ENCODE measurements around the gene OR52I1.

The OR52I1 gene, protein sequence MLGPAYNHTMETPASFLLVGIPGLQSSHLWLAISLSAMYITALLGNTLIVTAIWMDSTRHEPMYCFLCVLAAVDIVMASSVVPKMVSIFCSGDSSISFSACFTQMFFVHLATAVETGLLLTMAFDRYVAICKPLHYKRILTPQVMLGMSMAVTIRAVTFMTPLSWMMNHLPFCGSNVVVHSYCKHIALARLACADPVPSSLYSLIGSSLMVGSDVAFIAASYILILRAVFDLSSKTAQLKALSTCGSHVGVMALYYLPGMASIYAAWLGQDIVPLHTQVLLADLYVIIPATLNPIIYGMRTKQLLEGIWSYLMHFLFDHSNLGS
- 0 reads per million in 3 donors for total RNA-seq

GRCh38 chr11:4593739-4594138 lies at the start of gene OR52I1:
Gene OR52I1, plus strand, starts transcription at chr11:4594039. Its CDS starts 0 bp downstream, at chr11:4594039.
- Histone ChIP-seq H3K27me3 (replicated peaks; ENCODE audit: control insufficient read depth, insufficient read depth, low read length, poor library complexity, severe bottlenecking) (no peaks in the 10 kb centered on the region), H3K4me1 (ENCODE audit: control insufficient read depth, insufficient read depth, low read length, poor library complexity, severe bottlenecking) (no peaks in the 10 kb centered on the region), H3K9me3 (ENCODE audit: control insufficient read depth, low read length) (no peaks in the 10 kb centered on the region), H3K36me3 (ENCODE audit: control insufficient read depth, insufficient read depth, low read length) (no peaks in the 10 kb centered on the region), H3K27ac (ENCODE audit: insufficient read depth, low read length, poor library complexity, severe bottlenecking) (no peak within 1 kb of the TSS), H3K4me3 (ENCODE audit: insufficient read depth, low read depth, low read length, poor library complexity, severe bottlenecking) (no peak within 1 kb of the TSS)
- DNase-seq, result no peak

DNA sequence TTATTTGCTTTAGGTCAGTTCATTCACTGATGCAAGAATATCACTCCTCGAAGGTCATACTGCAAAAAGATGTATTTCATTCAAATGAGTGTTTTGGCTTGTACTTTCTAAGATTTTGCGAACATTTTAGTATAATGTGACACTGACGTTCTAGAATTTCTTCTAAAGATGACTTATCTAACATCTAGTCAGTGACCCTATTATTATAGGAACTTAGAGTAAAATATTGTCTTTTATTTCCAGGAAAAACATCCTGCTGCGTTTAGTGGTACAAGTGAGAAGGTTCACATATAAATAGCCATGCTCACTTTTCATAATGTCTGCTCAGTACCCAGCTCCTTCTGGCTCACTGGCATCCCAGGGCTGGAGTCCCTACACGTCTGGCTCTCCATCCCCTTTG lies 48.9 kb upstream of the OR52I1 start, which contains the start of gene OR52M1:
OR52M1 (plus strand) TSS at position 301 of the 400 bp plus-strand sequence; CDS start at position 301, 0 bp downstream.
- Histone ChIP-seq H3K4me3 (ENCODE audit: insufficient read depth, low read depth, low read length, poor library complexity, severe bottlenecking) (no peak within 1 kb of the TSS), H3K36me3 (ENCODE audit: control insufficient read depth, insufficient read depth, low read length) (no peaks in the 10 kb centered on the region), H3K4me1 (ENCODE audit: control insufficient read depth, insufficient read depth, low read length, poor library complexity, severe bottlenecking) (no peaks in the 10 kb centered on the region), H3K9me3 (ENCODE audit: control insufficient read depth, low read length) (no peaks in the 10 kb centered on the region), H3K27ac (ENCODE audit: insufficient read depth, low read length, poor library complexity, severe bottlenecking) (no peak within 1 kb of the TSS), H3K27me3 (replicated peaks; ENCODE audit: control insufficient read depth, insufficient read depth, low read length, poor library complexity, severe bottlenecking) (no peaks in the 10 kb centered on the region)
- no peak for DNase-seq

- H3K36me3 ChIP-seq (ENCODE audit: control insufficient read depth, insufficient read depth, low read length), result no peaks in the 10 kb centered on the region
- no peak overlapping the region for H3K4me3 ChIP-seq (ENCODE audit: insufficient read depth, low read depth, low read length, poor library complexity, severe bottlenecking)
- H3K9me3 ChIP-seq (ENCODE audit: control insufficient read depth, low read length), result no peaks in the 10 kb centered on the region
- no peak overlapping the region for H3K27ac ChIP-seq (ENCODE audit: insufficient read depth, low read length, poor library complexity, severe bottlenecking)
- H3K27me3 ChIP-seq (replicated peaks; ENCODE audit: control insufficient read depth, insufficient read depth, low read length, poor library complexity, severe bottlenecking), result no peaks in the 10 kb centered on the region
- no peak for DNase-seq
- no peaks in the 10 kb centered on the region for H3K4me1 ChIP-seq (ENCODE audit: control insufficient read depth, insufficient read depth, low read length, poor library complexity, severe bottlenecking)
Measured at GRCh38 chr11:4546878-4547277, 47.0 kb upstream of the OR52I1 start.

- no peak overlapping the region for H3K4me3 ChIP-seq (ENCODE audit: insufficient read depth, low read depth, low read length, poor library complexity, severe bottlenecking)
- no peaks in the 10 kb centered on the region for H3K36me3 ChIP-seq (ENCODE audit: control insufficient read depth, insufficient read depth, low read length)
- H3K4me1 ChIP-seq (ENCODE audit: control insufficient read depth, insufficient read depth, low read length, poor library complexity, severe bottlenecking), result no peaks in the 10 kb centered on the region
- H3K27ac ChIP-seq (ENCODE audit: insufficient read depth, low read length, poor library complexity, severe bottlenecking), result no peak overlapping the region
- no peaks in the 10 kb centered on the region for H3K9me3 ChIP-seq (ENCODE audit: control insufficient read depth, low read length)
- no peaks in the 10 kb centered on the region for H3K27me3 ChIP-seq (replicated peaks; ENCODE audit: control insufficient read depth, insufficient read depth, low read length, poor library complexity, severe bottlenecking)
- no peak for DNase-seq
Measured at GRCh38 chr11:4547416-4547815, 46.4 kb upstream of the OR52I1 start.

DNA sequence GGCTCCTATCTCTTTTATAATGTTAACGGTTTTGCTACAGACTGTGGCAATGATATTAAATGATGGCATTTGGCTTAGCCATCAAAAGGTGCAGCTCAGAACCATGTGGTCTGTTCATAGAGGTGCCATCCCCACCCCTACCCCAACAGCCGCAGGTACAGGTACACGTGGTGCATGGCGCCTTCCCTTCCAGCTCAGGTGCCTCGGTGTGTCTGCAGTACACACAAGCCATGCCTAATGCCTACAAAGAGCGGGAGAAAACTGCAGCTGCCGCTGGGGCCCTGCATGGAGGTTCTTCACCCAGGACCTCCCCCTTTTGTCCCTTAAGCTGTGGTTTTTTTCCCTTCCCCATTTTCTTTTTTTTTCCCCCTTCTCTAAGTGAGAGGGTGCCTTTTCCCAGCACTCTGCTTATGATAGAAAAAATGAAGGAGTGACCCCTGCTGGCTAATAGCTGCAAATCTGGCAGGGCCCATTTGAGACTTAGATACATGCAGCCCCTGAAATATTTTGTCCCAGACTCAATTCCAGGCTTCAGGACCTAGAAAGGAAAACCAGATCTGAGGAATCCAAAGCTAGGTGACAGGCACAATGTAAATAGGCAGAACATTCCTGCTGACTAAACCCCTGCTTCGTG lies 42.4 kb upstream of the OR52I1 start:
- H3K27me3 ChIP-seq (replicated peaks; ENCODE audit: control insufficient read depth, insufficient read depth, low read length, poor library complexity, severe bottlenecking), result no peaks in the 10 kb centered on the region
- no peak overlapping the region for H3K27ac ChIP-seq (ENCODE audit: insufficient read depth, low read length, poor library complexity, severe bottlenecking)
- no peak for DNase-seq

DNA sequence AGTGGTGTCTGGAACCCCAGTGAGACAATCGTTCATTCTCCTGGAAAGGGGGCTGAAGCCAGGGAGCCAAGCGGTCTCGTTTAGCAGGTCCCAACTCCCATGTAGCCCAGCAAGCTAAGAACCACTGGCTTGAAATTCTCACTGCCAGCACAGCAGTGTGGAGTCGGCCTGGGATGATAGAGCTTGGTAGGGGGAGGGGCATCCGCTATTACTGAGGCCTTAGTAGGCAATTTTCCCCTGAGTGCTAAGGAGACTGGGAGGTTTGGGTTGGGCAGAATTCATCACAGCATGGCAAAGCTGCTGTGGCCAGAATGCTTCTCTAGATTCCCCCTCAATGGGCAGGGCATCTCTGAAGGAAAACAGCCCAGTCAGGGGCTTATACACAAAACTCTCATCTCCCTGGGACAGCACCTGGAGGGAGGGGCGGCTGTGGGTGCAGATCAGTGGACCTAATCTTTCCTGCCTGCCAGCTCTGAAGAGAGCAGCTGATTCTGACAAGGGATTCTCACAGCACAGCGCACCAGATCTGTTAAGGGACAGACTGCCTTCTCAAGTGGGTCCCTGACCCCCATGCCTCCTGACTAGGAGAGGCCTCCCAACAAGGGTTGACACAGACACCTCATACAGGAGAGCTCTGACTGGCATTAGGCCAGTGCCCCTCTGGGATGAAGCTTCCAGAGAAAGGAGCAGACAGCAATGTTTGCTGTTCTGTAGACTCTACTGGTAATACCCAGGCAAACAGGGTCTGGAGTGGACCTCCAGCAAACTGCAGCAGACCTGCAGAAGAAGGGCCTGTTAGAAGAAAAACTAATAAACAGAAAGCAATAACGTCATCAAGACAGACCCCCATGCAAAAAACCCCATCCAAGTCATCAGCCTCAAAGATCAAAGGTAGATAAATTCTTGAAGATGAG lies 34.1 kb upstream of the OR52I1 start:
- Histone ChIP-seq H3K4me3 (ENCODE audit: insufficient read depth, low read depth, low read length, poor library complexity, severe bottlenecking) (no peak overlapping the region), H3K9me3 (ENCODE audit: control insufficient read depth, low read length) (no peaks in the 10 kb centered on the region), H3K27ac (ENCODE audit: insufficient read depth, low read length, poor library complexity, severe bottlenecking) (no peak overlapping the region), H3K36me3 (ENCODE audit: control insufficient read depth, insufficient read depth, low read length) (no peaks in the 10 kb centered on the region), H3K27me3 (replicated peaks; ENCODE audit: control insufficient read depth, insufficient read depth, low read length, poor library complexity, severe bottlenecking) (no peaks in the 10 kb centered on the region), H3K4me1 (ENCODE audit: control insufficient read depth, insufficient read depth, low read length, poor library complexity, severe bottlenecking) (no peaks in the 10 kb centered on the region)
- DNase-seq, result no peak

More for the DNA sequence above, 42.4 kb upstream of the OR52I1 start:
- Histone ChIP-seq H3K4me3 (ENCODE audit: insufficient read depth, low read depth, low read length, poor library complexity, severe bottlenecking) (no peak overlapping the region), H3K9me3 (ENCODE audit: control insufficient read depth, low read length) (no peaks in the 10 kb centered on the region), H3K4me1 (ENCODE audit: control insufficient read depth, insufficient read depth, low read length, poor library complexity, severe bottlenecking) (no peaks in the 10 kb centered on the region), H3K36me3 (ENCODE audit: control insufficient read depth, insufficient read depth, low read length) (no peaks in the 10 kb centered on the region)

DNA sequence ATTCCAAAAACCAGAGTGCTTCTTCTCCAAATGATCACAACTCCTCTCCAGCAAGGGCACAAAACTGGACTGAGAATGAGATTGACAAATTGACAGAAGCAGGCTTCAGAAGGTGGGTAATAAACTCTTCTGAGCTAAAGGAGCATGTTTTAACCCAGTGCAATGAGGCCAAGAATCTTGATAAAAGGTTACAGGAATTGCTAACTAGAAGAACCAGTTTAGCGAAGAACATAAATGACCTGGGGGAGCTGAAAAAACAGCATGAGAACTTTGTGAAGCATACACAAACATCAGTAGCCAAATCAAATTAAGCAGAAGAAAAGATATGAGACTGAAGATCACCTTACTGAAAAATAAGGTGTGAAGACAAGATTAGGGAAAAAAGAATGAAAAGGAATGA lies 33.4 kb upstream of the OR52I1 start:
- Histone ChIP-seq H3K27ac (ENCODE audit: insufficient read depth, low read length, poor library complexity, severe bottlenecking) (no peak overlapping the region), H3K36me3 (ENCODE audit: control insufficient read depth, insufficient read depth, low read length) (no peaks in the 10 kb centered on the region), H3K4me3 (ENCODE audit: insufficient read depth, low read depth, low read length, poor library complexity, severe bottlenecking) (no peak overlapping the region), H3K9me3 (ENCODE audit: control insufficient read depth, low read length) (no peaks in the 10 kb centered on the region), H3K27me3 (replicated peaks; ENCODE audit: control insufficient read depth, insufficient read depth, low read length, poor library complexity, severe bottlenecking) (no peaks in the 10 kb centered on the region), H3K4me1 (ENCODE audit: control insufficient read depth, insufficient read depth, low read length, poor library complexity, severe bottlenecking) (no peaks in the 10 kb centered on the region)
- no peak for DNase-seq

DNA sequence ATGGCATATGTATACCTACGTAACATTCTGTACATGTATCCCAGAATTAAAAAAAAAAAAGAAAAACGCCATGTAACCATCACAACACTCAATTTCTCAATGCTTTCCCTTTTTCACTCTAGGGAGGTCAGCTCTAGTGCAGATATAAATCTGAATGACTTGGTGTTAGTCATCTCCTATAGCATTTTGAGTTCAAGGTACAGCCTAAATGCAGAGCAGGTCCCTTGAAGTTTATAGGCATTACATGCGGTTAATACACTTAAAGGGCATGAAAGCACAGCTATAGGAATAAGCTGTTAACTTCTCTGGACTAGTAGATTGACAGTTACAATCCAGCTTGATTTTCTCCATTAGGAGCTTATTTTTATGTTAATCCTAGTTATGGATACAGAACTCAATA lies 28.5 kb upstream of the OR52I1 start:
- no peak for DNase-seq
- no peaks in the 10 kb centered on the region for H3K36me3 ChIP-seq (ENCODE audit: control insufficient read depth, insufficient read depth, low read length)
- H3K4me1 ChIP-seq (ENCODE audit: control insufficient read depth, insufficient read depth, low read length, poor library complexity, severe bottlenecking), result no peaks in the 10 kb centered on the region
- no peak overlapping the region for H3K4me3 ChIP-seq (ENCODE audit: insufficient read depth, low read depth, low read length, poor library complexity, severe bottlenecking)
- no peak overlapping the region for H3K27ac ChIP-seq (ENCODE audit: insufficient read depth, low read length, poor library complexity, severe bottlenecking)
- no peaks in the 10 kb centered on the region for H3K9me3 ChIP-seq (ENCODE audit: control insufficient read depth, low read length)
- H3K27me3 ChIP-seq (replicated peaks; ENCODE audit: control insufficient read depth, insufficient read depth, low read length, poor library complexity, severe bottlenecking), result no peaks in the 10 kb centered on the region

DNA sequence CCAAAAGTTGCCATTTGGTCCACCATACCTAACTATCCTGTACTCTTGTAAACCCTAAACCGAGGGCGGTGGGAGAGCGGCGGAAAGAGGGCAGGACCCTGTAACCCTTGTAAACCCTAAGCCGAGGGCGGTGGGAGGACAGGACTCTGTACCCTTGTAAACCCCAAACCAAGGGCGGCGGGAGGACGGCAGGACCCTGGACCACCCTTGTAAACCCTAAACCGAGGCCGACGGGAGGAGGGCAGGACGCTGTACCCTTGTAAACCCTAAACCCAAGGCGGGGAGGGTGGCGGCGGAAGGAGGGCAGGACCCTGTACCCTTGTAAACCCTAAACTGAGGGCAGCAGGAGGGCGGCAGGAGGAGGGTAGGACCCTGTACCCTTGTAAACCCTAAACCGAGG lies 24.8 kb upstream of the OR52I1 start:
- no peaks in the 10 kb centered on the region for H3K36me3 ChIP-seq (ENCODE audit: control insufficient read depth, insufficient read depth, low read length)
- no peaks in the 10 kb centered on the region for H3K9me3 ChIP-seq (ENCODE audit: control insufficient read depth, low read length)
- H3K4me3 ChIP-seq (ENCODE audit: insufficient read depth, low read depth, low read length, poor library complexity, severe bottlenecking), result no peak overlapping the region
- H3K4me1 ChIP-seq (ENCODE audit: control insufficient read depth, insufficient read depth, low read length, poor library complexity, severe bottlenecking), result no peaks in the 10 kb centered on the region
- H3K27me3 ChIP-seq (replicated peaks; ENCODE audit: control insufficient read depth, insufficient read depth, low read length, poor library complexity, severe bottlenecking), result no peaks in the 10 kb centered on the region
- no peak for DNase-seq
- H3K27ac ChIP-seq (ENCODE audit: insufficient read depth, low read length, poor library complexity, severe bottlenecking), result no peak overlapping the region

Measured in effector memory CD4-positive, alpha-beta T cell (primary cell).